GM18909 (cell line): Measurements from ENCODE around the gene SEMA4D.
A peak's percentile ranks its signal among the peaks of the same experiment; 100 is the strongest.
"Not testable (repeated sequence)": the region's sequence is repeated elsewhere in the genome, so short reads cannot be mapped to it uniquely, and the experiment has no call there.

Experiments used
- ATAC-seq: cut with Tn5 transposase; IDR thresholded peaks from one replicate; pipeline ENCODE4 v1.9.1; 2021; ENCODE audit warnings: mild to moderate bottlenecking; ENCODE audit not compliant: unreplicated experiment, poor library complexity

The SEMA4D gene

DNA sequence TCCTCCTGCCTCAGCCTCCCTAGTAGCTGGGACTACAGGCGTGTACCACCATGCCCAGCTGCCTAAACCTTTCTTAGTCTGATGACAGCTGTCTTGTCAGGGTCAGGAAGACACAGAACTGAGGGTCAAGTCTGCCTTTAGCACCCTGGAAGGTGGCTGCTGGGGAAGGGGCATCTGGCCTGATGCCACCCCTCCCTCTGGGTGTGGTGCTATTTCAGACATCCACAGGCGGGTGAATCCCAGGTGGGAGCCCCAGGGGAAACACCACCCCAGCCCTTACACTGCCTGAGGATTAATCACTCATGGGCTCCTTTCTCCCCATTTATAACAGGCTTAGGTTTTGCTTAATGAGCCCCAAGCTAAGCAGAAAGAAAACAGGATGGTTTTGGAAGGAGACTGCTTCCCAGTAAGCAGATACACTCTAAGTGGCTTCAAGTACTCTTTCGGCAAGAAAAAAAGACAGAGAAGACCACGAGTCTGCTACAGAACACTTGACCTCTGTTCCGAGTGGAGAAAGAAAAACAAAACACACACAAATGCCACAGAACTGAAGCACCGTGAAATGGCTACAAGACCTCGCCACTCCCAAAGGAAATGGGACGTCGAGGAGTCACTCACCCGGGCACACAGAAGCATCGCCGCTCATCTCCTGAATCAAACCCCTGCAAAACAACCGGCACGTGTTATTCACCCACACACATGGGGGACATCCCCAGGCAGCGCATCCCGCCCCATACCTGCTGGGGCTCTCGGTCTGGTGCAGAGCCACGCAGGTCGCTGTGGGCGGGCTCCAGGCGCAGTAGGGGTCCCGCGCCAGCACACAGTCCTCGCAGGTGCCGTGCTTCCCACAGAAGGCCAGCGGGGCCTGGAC lies 117.2 kb downstream of the SEMA4D start:
- ATAC-seq: no peak

DNA sequence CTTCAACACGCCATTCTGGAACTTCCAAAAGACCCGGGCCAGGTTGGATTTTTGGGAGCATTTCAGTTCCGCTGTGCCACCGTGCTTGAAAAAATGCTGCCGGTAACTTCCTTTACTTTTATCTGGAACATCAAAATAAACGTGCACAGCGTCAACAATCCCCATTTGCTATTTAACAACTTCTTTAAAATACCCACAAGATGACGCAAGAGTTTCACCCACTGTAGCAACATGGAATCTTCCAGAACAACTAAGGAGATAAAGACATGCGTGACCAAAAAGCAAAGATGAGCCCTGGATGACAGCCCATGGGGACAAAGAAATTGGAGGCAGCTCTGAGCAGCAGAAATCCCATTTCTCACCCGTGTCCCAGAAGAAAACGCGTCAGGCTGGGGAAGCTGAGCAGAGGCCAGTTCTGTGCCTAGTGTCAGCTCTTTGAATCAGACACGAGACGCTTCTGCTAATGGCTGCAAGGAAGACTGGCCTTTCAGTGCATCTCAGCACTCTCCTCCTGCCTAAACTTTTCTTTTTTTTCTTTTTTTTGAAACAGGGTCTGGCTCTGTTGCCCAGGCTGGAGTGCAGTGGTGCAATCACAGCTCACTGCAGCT lies 118.3 kb downstream of the SEMA4D start:
- no peak for ATAC-seq

DNA sequence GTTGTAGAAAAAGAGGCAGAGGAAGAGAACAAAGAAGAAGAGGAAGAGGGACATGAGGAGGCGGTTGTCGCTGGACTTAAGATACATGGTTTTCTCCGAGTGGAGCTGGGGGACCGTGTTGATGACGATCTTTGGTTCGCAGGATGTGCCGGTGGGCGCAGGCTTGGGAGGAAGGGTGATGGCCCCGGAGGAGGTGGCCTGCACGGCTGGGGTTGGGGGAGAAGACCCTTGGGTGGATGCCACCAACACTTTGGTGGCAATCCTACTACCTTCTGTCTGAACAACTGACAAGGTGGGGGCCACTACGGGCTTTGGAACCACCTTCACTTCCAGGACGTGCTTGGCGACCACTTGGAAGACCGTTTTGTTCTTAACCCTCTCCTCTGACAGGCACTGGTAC lies 118.9 kb downstream of the SEMA4D start:
- no peak for ATAC-seq

DNA sequence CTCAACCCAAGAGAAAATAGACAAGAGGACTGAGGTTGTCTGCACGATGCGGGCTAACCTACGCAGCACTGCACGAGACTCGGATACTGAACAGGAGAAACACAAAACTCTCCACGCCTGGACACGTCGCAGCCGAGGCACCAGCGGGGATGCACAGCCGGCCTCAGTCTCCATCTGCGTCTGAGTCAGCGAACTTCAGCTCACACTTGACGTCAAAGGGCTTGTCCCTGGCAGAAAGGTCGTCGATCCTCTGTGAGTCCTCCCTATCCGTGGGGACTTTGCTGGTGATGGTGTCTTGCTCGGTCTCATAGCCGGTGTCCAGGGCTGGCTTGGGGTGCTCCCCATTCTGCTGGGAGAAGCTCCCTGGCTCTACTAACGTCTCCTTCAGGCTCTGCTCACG lies 119.4 kb downstream of the SEMA4D start:
- no peak for ATAC-seq

DNA sequence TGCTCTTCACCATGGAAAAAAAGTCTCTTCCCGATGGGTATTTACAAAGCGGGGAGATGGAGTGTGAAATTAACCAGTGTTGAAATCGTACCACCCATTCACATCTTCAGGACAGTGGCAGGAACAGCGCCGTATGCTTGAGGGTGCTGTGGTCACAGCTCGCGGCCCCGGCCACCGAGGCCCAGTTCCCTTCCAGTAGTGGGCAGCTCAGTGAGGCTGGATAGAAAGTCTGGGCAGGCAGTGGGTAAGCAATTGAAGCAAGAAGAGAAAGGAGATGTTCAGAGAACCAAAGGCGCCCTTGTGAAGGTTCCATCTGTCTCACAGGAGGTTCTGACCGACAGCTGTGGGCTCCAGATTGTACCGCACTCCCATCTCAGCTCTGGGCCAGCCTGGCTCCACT lies 120.5 kb downstream of the SEMA4D start:
- no peak for ATAC-seq

DNA sequence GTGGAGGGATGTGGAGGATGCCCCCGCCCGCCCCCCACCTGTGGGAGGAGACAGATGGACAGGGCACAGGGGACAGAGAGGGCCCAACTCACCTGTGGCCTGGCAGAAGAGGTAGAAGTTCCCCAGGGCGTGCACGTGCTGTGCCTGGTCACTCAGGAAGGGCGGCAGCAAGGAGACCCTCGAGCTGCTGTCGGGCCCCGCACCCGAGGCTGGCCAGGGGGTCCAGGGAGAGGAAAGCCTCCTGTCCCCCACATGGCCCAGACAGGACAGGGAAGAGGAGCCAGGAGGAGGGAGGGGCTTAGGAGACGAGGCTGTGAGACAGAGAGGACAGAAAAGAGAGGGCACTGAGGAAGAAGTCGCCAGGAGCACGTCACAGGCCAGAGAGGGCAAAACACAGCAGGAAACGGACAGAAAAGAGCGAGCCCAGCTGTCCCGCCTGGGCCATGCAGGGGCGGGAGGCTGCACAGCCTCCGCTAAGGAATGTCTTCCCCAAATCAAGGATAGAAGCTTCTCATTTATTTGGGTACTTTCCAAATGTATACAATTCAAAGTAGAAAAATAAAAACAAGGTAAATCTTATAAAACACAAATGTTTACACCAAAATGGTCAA lies 121.1 kb downstream of the SEMA4D start:
- no peak for ATAC-seq

DNA sequence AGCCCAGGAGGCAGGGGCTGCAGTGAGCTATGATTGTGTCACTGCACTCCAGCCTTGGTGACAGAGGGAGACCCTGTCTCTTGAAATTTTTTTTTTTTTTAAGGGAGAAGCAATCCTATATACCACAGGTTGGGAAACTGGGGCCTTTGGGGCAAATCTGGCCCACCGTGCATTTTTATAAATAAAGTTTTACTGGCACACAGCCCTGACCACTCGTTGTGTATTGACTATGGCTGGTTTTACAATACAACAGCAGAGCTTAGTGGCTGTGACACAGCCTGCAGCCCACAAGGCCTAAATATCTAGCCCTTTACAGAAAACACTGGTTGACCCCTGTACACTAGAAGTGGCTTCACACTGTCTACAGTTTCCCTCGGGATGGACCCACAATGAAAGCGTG lies 121.6 kb downstream of the SEMA4D start:
- no peak for ATAC-seq

DNA sequence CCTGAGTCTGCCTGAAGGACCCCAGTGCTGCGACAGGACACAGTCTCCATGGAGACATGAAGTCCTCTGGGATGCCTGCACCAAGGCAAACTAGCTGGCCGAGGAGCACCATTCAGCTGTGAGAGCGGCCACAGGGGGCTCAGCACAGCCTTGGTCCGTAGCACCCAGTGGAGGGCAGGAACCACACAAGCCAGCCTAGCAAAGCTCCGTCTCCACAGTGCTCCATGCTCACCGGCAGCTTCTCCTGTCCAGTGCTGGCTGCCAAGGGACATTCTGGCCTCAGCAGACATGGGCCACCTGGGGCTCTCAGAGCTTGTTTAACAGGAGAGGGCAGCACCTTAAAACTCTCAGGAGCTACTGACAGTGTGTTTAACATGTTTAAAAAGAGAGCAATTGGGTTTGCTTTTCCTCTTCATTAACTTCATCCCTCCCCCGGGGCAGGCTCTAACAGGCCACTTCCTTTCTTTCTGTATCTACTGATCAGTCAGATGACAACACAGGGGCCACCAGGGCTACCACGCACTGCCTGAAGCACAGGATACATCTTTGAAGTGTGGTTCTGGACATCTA lies 122.6 kb downstream of the SEMA4D start:
- ATAC-seq: peak; percentile 78

DNA sequence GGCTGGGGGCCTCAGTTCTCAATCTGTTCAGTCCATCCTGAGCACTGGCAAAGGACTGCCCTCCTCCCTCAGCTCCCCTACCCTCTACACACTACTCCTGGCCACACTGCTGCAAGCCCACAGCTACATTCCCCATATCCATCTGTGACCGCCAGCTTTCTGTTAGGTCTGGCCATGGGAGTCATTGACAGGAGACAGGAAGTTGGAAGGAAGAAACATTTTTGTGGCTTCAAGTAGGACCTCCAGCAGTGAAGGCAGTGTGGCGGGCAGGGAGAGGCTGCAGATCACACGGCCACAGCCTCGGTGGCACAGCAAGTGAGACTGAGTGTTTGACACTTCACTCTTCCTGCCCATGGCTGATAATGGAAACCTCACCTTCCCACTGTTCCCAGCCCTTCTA lies 123.7 kb downstream of the SEMA4D start:
- no peak for ATAC-seq

DNA sequence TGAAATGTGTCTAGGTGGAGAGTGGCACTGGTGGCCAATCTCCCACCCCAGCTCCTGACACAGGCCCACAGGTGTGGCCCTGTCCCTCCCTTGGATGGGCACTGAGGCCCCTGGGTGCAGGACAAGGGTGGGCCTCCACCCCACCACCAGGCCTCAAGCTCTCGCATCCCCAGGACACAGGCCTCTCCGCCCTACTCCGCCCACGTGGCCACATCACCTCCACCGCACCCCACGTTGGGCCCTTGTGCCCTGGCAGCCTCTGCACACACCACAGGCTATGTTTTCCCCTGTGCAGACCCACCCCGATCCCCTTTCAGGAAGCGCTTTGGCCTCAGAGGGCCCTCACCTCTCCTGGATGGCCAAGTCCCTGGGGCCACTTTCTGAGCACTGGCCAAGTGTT lies 124.9 kb downstream of the SEMA4D start:
- no peak for ATAC-seq

DNA sequence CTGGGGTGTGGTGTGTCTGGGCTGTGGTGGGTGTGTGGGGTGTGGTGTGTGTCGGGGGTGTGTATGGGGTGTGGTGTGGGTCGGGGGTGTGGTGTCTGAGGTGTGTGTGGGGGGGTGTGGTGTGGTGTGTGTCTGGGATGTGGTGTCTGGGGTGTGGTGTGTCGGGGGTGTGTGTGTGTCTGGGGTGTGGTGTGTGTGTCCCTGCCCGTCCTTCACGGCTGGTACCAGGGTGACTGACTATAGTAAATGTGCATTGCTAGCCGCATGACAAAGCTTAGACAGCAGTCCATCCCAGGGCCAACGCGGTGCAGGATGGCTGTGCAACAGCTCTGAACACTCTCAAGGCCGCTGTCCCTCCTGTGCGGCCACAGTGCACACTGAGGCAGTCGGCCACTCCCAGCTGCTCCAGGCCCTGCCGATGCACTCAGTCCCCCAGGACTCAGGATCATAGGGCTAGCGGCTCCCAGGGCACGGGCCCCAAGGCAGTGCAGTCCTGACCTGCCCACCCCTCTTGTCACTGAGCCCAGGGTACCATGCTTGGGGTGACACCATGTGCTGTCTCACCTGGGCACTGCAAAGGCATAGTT lies 125.6 kb downstream of the SEMA4D start:
- no peak for ATAC-seq

DNA sequence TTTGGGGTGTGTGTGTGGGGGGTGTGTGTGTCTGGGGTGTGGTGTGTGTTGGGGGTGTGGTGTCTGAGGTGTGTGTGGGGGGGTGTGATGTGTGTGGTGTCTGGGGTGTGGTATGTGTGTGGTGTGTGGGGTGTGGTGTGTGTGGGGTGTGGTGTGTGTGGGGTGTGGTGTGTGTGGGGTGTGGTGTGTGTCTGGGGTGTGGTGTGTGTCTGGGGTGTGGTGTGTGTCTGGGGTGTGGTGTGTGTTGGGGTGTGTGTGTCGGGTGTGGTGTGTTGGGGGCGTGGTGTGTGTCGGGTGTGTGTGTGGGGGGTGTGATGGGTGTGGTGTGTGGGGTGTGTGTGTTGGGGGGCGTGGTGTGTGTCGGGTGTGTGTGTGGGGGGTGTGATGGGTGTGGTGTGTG lies 126.1 kb downstream of the SEMA4D start:
- ATAC-seq: not testable (repeated sequence)

DNA sequence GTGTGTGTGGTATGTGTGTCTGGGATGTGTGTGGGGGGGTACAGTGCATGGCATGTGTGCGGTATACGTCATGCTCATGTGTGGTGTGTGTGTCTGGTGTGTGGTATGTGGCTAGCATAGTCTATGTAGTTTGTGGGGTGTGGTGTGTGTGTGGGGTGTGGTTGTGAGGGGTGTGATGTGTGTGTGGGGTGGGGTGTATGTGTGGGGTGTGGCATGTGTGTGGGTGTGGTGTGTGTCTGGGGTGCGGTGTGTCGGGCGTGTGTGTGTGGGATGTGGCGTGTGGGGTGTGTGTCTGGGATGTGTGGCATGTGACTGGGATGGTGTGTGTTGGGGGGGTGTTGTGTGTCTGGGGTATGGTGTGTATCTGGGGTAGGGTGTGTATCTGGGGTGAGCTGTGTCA lies 127.3 kb downstream of the SEMA4D start:
- ATAC-seq: no peak

DNA sequence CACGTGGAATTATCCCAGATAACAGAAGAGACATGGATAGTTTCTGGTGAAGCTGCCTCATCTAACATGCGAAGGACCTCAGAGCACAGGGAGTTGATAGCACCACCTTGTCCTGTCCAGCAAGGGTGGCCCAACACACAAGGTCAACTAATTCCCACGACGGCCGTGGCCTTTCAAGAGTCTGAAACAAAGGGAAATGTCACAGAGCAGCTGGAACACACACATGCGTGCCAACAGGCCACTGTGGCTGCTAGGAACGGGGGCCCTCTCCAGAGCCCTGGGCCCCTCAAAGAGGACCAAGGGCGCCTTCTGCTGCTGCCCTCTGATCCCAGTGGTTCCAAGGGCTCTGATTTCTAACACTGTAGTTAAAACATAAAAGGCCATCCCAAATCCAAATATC lies 128.9 kb downstream of the SEMA4D start:
- no peak for ATAC-seq

DNA sequence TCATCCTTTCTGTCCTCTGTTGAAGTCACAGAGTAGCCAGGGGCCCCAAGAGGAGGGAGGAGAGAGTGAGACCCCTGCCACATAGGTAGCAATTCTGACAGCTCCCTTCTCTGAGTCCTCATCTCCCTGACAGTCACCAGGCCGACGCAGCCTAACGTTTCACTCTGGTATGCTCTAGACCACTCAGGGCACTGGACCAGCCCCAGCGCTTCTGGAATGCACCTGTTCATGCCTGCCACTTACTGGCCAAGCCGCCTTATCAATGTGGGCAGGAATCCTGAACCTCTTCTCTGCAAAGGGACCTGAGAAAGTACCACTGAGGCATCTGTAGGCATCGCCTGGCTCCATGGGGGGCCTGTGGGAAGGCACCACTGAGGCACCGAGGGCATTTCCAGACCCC lies 129.4 kb downstream of the SEMA4D start:
- ATAC-seq: no peak

DNA sequence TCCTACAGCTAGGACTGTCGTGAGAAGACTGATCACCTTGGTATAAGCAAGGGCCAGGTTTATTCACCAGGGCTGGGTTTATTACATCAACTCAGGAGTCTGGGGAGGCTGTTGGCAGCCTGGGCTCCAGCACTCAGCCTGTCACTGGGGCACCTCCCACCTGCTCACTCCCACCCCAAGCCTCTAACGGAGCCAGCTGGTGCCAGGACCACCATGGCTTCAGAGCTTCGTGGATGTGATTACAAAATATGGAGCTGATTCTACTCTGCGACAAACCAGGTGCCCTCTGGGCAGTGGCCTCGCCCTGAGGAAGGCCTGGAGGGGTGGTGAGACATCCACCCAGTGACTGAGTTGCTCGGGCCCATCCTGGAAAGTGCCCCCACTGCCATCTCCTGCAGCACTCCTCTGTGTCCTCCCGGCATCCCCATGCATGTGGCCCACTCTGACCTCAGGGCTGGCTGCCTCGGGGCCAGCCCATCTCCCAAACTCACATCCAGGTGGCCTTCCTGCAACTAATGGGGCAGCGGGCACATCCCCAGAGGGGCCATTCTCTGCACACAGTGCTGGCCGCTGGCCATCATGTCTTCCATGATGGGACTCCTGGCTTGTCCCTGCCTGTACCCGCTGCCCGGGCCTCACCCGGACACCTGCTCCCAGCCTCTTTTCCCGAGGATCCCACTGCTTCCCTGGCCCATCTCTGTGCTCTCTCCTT lies 130.0 kb downstream of the SEMA4D start:
- ATAC-seq: no peak

DNA sequence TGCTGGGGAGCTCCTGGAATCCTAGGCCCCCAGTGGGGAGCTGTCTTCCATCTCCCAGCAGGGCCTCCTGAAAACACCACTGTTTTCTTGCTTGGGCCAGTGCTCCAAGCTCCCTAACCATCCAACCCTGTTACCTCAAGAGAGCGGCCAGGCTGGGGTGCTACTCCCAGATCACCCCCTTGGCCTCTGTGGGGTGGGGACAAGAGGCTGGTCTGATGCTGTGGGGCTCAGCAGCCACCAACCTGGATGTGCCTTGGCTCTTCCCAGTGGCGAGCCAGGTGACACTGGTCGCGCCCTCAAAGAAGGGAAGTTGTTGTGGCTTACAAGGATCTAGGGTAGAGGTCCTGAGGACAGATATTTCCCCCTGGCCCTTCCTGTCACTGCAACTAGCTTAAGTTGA lies 130.6 kb downstream of the SEMA4D start:
- no peak for ATAC-seq

DNA sequence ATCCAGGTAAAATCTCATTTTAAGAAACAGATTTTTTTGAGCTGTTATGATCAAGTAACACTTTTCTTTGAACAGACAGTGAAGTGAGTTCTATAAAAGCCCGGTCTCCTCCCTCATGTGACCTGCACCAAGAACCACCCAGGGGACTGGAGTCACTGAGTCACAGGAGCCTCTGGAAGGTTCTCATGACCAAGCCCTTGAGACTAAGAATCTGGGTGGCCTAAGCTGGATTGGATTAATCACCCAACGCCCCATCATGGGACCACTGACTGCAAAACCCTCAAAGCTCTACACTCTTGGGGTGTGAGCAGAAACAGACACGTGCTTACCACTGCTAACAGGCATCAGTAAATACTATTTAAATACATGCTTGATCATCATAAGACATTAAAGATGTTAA lies 131.2 kb downstream of the SEMA4D start:
- ATAC-seq: no peak

DNA sequence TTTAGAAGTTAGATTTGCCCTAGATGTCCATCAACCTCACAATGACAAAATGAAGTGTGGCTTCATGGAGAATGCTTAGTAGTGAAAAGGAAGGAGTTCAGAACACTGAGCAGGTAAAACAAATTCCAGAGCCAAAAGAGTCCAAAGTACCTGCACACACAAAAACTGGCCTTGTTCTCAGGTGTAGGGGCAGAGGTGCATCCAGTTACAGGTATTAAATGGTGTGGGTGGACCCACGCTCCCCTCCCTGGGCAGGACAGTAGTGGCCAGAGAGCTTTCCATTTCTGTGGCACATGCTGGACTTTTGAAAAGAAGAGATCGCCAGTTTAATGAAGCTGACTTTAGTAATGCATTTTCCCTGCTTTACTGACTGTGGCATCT lies 132.4 kb downstream of the SEMA4D start:
- ATAC-seq: no peak
